ENCODE results near the gene TCEAL9.
"Not testable (repeated sequence)": the region's sequence is repeated elsewhere in the genome, so short reads cannot be mapped to it uniquely, and the experiment has no call there.

Gene TCEAL9

DNA sequence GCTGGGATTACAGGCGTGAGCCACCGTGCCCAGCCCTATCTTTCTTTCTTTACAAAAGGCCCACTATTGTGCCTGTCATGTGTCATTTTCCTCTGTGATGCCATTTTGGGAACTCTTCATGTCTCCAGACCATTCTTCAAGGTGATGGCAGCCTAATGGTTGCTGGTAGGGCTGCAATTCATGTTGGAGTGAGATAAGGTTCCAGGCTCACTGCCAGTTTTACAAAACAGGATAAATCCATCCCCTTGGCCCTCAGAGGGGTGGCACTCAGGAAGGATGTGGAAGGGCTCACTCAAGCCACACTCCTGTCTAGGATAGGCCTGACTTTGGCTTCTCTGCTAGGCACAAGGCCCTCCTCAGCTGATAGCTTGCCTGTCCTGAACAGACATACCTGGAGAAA is 3.8 kb downstream of the TCEAL9 start:
- Histone ChIP-seq H3K4me1 (ENCODE audit: insufficient read depth, low read length) (peaks cover 18% of the 10 kb centered on the region), H3K36me3 (ENCODE audit: insufficient read depth, low read length) (no peaks in the 10 kb centered on the region), H3K9me3 (ENCODE audit: control insufficient read depth, insufficient read depth, low read length) (no peaks in the 10 kb centered on the region), H3K9ac (ENCODE audit: low read depth, low read length) (no peak overlapping the region)

DNA sequence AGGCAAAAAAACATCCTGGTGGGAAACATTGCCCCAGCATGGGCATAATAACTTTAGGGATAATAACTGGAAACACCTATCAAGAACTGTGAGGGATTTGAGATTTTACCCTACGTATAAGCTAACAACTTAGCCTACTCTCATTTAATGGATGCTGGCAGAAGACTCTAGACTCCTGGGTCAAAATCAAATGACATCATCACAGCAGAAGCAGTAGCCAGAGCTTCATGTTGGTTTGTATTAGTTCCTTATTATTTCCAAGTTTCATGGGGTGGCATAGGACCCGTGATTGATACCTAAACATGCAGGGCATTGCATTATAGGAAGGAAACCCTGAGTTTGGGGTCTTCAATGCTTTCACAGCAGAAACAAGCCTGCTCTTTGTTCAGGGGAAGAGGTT is 4.6 kb downstream of the TCEAL9 start:
- Histone ChIP-seq H3K9ac (ENCODE audit: low read depth, low read length) (no peak overlapping the region), H3K36me3 (ENCODE audit: insufficient read depth, low read length) (no peaks in the 10 kb centered on the region), H3K9me3 (ENCODE audit: control insufficient read depth, insufficient read depth, low read length) (no peaks in the 10 kb centered on the region), H3K4me1 (ENCODE audit: insufficient read depth, low read length) (peaks cover 18% of the 10 kb centered on the region)

DNA sequence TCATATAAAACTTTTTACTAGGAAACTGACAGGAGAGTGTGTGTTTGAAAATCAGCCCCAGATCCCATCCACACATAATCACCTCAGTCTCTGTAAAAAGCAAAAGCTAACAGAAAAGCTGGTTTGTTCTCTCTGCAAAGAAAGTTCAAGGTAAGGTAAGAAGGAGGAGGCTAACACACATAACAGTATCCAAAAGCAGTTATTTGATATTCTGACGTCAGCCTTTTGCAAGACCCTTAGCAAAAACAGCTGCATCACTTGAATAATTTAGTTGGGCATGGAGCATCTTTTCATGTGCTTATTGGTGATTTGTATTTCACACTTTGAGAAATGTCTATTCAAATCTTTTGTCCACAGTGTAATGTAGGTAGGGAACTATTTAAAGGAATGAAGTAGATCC is 5.5 kb downstream of the TCEAL9 start:
- Histone ChIP-seq H3K9me3 (ENCODE audit: control insufficient read depth, insufficient read depth, low read length) (no peaks in the 10 kb centered on the region), H3K4me1 (ENCODE audit: insufficient read depth, low read length) (peaks cover 18% of the 10 kb centered on the region), H3K9ac (ENCODE audit: low read depth, low read length) (no peak overlapping the region), H3K36me3 (ENCODE audit: insufficient read depth, low read length) (no peaks in the 10 kb centered on the region)

DNA sequence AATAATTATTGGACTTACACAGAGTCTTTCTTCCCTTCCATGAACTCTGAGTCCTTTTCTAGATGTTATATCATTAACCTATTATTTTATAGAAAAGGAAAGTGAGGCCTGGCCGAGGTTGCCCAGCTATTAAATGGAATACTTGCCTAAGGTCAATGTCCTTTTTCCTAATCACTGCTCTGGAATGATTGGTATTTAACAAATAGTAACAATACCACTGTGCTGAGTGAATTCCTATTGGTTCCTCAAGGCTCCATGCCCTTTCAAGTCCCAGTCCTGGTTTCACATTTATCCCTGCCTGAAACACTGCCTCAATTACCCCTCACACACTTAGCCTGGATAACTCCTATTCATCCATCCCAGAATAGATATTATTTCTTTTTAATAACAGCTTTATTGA is 6.2 kb downstream of the TCEAL9 start:
- H3K9ac ChIP-seq (ENCODE audit: low read depth, low read length), result no peak overlapping the region
- H3K36me3 ChIP-seq (ENCODE audit: insufficient read depth, low read length), result no peaks in the 10 kb centered on the region
- no peaks in the 10 kb centered on the region for H3K9me3 ChIP-seq (ENCODE audit: control insufficient read depth, insufficient read depth, low read length)
- peaks cover 23% of the 10 kb centered on the region for H3K4me1 ChIP-seq (ENCODE audit: insufficient read depth, low read length)

DNA sequence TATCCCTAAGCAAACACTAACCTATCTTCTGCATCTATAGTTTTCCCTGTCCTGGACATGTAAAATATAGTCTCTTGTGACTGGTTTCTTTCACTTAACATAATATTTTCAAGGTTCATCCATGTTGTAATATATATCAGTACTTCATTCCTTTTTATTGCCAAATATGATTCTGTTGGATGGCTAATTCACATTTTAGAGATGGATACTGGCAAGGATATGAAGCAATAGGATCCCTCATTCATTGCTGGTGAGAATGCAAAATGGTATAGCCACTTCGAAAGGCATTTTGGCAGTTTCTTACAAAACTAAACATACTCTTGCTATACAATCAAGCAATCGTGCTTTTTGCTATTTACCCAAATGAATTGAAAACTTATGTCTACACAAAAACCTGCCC is 6.7 kb downstream of the TCEAL9 start:
- Histone ChIP-seq H3K9ac (ENCODE audit: low read depth, low read length) (no peak overlapping the region), H3K4me1 (ENCODE audit: insufficient read depth, low read length) (peaks cover 25% of the 10 kb centered on the region), H3K9me3 (ENCODE audit: control insufficient read depth, insufficient read depth, low read length) (no peaks in the 10 kb centered on the region), H3K36me3 (ENCODE audit: insufficient read depth, low read length) (no peaks in the 10 kb centered on the region)

DNA sequence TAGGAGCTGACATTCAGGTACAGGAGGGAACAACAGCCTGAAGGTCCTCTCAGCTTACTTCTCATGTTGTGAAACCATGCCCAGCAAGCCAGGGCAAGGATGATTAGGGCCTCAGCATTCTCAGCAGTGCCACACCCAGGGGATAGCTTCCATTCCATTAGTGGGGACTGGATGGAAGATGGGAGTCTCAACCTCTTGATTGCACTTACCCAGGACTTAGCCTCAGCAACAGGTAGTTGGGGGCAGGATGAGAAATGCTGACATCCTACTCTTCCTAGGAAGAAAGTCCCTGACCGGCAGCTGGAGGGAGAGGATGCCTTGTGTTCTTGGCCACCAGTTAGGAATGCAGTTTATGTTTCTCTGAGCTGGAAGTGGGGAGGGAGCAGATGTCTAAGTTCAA is 11.2 kb downstream of the TCEAL9 start:
- Histone ChIP-seq H3K9me3 (ENCODE audit: control insufficient read depth, insufficient read depth, low read length) (no peaks in the 10 kb centered on the region), H3K4me1 (ENCODE audit: insufficient read depth, low read length) (peaks cover 23% of the 10 kb centered on the region), H3K9ac (ENCODE audit: low read depth, low read length) (no peak overlapping the region), H3K36me3 (ENCODE audit: insufficient read depth, low read length) (no peaks in the 10 kb centered on the region)

DNA sequence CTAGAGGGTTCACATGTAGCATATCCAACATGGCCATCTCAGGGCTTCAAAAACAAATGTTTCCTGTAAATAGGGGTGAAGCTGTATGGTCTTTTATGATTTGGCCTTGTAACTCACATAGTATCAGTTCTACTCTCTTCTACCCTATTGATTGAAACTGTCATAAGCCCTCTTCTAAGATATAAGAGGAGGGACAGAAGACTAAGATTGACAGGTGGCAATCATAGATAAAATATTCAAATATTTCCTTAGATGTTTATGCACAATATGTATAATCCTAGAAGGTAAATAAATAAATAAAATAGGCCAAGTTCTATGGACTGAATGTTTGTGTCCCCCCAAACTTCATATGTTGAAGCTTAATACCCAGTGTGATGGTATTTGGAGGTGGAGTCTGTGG is 13.2 kb downstream of the TCEAL9 start:
- no peak overlapping the region for H3K9ac ChIP-seq (ENCODE audit: low read depth, low read length)
- peaks cover 28% of the 10 kb centered on the region for H3K4me1 ChIP-seq (ENCODE audit: insufficient read depth, low read length)

DNA sequence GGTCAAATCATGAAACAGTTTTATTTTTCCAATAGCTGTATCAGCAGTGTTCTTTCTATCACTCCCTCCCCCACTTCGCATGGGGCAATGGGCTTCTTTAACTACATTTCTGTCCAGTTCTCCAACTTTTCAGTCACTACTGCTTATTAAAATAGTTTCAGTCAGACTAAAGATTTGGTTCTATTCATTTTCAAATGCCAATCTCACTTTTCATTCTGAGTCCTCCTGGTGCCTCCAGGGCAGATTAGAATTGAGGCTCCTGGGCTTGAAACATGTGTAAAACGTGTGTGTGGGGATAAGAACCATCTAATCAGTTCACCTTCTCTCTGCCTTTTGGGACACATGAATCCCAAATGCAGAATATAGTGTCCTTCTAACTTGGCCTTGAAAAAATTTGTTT is 16.6 kb downstream of the TCEAL9 start:
- peaks cover 23% of the 10 kb centered on the region for H3K4me1 ChIP-seq (ENCODE audit: insufficient read depth, low read length)
- no peak overlapping the region for H3K9ac ChIP-seq (ENCODE audit: low read depth, low read length)
- peaks cover 6% of the 10 kb centered on the region; the same call in 1 of the 2 replicates for H3K36me3 ChIP-seq (ENCODE audit: insufficient read depth, low read length)
- no peaks in the 10 kb centered on the region for H3K9me3 ChIP-seq (ENCODE audit: control insufficient read depth, insufficient read depth, low read length)

More for the DNA sequence above, 13.2 kb downstream of the TCEAL9 start:
- H3K9me3 ChIP-seq (ENCODE audit: control insufficient read depth, insufficient read depth, low read length), result no peaks in the 10 kb centered on the region
- no peaks in the 10 kb centered on the region for H3K36me3 ChIP-seq (ENCODE audit: insufficient read depth, low read length)

DNA sequence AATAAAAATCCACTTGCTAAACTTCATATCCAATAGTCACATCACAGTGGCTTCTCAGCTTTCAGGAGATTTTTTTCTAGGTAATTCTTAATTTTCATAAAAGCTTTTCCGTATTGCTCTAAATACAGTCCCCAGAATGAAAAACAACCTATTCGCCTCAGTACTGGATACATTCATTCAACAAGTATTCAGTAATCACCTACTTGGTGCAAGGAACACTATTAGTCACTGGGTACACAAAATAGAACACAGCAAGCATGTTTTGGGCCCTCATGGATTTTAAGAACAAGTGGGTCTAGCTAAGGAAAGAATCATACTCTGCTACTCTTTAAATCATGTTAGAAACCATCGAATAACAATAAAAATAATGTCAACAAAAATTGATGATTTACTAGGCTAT is 17.3 kb downstream of the TCEAL9 start:
- Histone ChIP-seq H3K4me1 (ENCODE audit: insufficient read depth, low read length) (peaks cover 22% of the 10 kb centered on the region), H3K9ac (ENCODE audit: low read depth, low read length) (no peak overlapping the region), H3K36me3 (ENCODE audit: insufficient read depth, low read length) (peaks cover 13% of the 10 kb centered on the region), H3K9me3 (ENCODE audit: control insufficient read depth, insufficient read depth, low read length) (no peaks in the 10 kb centered on the region)

DNA sequence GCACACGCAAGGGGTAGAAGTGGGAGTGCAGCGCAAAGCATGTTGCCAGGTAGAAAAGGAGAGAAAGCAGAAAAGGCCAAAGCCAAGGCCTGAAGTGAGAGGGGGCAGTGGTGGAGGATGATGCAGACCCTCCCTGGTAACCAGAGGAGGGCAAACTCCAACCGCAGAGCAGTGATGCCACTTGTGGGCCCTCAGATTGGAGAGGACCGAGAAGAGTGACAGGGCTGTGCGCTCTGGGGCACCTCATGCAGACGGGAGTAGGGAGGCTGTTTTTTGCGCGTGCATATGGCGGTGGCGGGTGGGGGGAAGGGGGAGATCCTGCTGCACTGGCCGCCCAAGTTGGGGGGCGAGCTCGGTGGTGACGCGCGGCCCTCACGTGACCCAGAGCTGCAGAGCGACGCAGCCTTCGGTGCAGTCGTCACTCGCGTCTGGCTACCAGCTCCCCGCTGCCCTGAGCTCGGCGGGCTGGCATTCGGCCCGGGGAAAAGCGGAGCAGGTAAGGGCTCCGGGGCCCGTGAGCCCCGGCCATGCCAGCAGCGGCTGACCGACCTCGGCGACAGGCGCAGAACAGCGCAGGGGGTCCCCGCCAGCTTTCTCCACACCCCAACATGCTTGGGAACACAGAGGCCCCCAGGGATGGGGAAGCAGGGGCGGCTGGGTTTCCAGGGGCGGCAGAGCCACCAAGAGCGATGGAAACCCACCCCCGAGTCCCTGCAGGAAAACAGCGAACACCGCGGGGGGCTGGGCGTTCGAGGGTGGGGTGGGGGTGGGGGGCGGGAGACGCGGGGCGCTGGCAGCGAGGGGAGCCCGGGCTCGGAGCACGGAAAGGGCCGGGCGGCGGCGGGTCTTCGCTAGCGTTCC is 20.0 kb downstream of the TCEAL9 start, which contains the start of gene BEX3:
BEX3 (plus strand) TSS at position 421 of the 861 bp plus-strand sequence. CDS start 984 bp downstream, outside the sequence.
- Histone ChIP-seq H3K4me1 (ENCODE audit: insufficient read depth, low read length) (peaks cover 19% of the 10 kb centered on the region), H3K9me3 (ENCODE audit: control insufficient read depth, insufficient read depth, low read length) (no peaks in the 10 kb centered on the region), H3K9ac (ENCODE audit: low read depth, low read length) (peak within 1 kb of the TSS; percentile 84), H3K36me3 (ENCODE audit: insufficient read depth, low read length) (peaks cover 17% of the 10 kb centered on the region)

DNA sequence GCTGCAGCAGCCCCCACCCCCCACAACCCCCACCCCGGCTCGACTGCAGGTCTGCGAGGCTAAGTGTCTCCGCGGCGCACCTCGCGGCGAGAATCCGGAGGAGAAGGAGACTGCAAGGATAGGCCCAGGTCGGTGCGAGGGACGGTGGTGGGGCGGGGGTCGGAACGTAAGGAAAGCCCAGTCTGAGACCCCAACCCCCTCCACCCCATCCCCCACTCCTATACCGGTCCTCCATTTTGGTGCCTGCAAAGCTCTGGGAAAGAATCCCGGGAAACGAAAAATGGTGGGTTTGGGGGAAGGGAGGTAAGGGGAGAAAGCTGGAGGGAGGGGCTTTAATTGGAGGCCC is 20.6 kb downstream of the TCEAL9 start:
- Histone ChIP-seq H3K4me1 (ENCODE audit: insufficient read depth, low read length) (peaks cover 19% of the 10 kb centered on the region), H3K36me3 (ENCODE audit: insufficient read depth, low read length) (peaks cover 17% of the 10 kb centered on the region), H3K9ac (ENCODE audit: low read depth, low read length) (peak overlapping the region; percentile 67), H3K9me3 (ENCODE audit: control insufficient read depth, insufficient read depth, low read length) (no peaks in the 10 kb centered on the region)

DNA sequence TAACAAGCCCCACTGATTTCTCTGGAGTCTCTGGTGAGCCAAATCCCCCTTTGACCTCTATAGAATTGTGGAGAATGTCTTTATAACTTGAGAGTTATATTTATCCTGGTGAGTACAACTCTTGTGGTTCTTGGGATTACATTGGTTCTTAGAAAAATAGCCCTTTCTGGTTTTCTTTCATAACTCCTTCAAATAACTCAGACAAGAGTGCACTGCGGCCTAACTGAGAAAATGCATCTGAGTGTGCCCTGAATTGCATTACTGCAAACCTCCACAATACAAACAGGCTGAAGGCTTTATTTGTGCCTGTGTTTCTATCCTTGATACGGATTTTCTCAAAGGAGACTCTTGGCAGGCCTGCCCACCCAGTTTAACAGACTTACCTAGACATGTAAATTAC is 22.7 kb downstream of the TCEAL9 start:
- Histone ChIP-seq H3K9ac (ENCODE audit: low read depth, low read length) (no peak overlapping the region), H3K4me1 (ENCODE audit: insufficient read depth, low read length) (peaks cover 11% of the 10 kb centered on the region; the same call in 1 of the 2 replicates), H3K36me3 (ENCODE audit: insufficient read depth, low read length) (peaks cover 17% of the 10 kb centered on the region), H3K9me3 (ENCODE audit: control insufficient read depth, insufficient read depth, low read length) (no peaks in the 10 kb centered on the region)

DNA sequence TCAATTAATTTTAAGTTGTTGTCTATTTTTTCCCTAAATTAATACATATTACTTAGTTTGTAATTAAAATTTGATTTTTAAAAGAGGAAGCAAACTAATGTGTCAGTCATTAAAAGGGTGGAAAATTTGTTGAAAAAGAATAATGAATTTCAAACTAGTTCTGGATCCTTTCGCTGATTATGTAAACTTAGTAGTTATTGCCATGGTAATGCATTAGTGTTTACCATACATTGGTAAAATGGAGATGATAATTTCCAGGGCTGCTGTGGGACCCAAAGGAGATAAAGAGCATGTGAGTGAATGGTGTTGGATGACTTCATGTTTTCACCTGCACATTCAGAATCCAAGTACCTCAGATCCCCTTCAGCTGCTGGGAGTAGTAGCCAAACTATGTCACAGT is 26.6 kb downstream of the TCEAL9 start:
- Histone ChIP-seq H3K9me3 (ENCODE audit: control insufficient read depth, insufficient read depth, low read length) (no peaks in the 10 kb centered on the region), H3K4me1 (ENCODE audit: insufficient read depth, low read length) (0 out of 2 replicates have a peak, but pooled peaks cover 5% of the 10 kb centered on the region), H3K9ac (ENCODE audit: low read depth, low read length) (no peak overlapping the region), H3K36me3 (ENCODE audit: insufficient read depth, low read length) (peaks cover 11% of the 10 kb centered on the region)

DNA sequence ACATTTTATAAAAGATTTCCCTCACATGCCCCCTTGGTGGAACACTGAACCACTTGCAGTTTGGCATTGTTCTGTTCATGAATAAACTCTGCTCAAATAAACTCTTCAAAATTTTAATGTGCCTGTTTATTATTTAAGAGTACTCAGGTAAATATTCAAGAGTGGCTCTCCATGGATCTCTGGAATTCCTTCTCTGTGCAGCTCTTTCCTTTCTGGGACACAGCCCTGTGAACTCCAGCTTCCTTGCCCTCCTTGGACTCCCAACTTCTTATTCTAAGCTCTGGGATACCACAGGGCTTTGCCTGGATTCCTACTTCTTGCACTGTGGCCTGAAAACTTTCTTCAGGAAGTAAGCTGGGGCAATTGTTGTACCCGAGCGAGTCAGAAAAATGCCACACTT is 28.4 kb downstream of the TCEAL9 start:
- H3K9me3 ChIP-seq (ENCODE audit: control insufficient read depth, insufficient read depth, low read length), result no peaks in the 10 kb centered on the region
- H3K9ac ChIP-seq (ENCODE audit: low read depth, low read length), result no peak overlapping the region
- no peaks in the 10 kb centered on the region for H3K4me1 ChIP-seq (ENCODE audit: insufficient read depth, low read length)
- no peaks in the 10 kb centered on the region for H3K36me3 ChIP-seq (ENCODE audit: insufficient read depth, low read length)

DNA sequence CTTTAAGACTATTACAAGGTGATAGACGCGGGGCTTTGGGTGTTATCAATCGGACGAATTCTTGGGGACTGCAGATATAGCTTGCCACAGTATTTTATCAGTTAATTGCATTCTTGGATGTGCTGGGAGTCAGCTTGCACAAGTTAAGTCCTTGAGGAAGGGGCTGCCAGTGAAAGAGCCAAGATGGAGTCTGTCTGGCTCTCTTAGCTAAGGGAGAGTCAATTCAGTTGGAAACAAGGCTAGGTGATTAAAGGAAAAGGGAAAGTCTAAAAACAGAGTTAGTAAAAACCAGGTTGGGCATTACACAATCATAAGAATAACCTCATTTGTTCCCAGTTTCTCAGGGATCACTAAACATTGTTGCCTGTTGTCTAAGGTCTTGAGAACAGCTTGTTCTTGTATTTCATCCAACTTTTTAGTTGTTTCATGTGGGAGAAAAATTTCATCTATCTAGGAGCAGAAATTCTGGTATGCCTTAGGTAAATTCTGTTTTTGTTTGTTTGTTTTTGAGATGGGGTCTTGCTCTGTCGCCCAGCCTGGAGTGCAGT is 29.1 kb downstream of the TCEAL9 start:
- not testable (repeated sequence) for H3K9me3 ChIP-seq (ENCODE audit: control insufficient read depth, insufficient read depth, low read length); H3K4me1 ChIP-seq (ENCODE audit: insufficient read depth, low read length); H3K9ac ChIP-seq (ENCODE audit: low read depth, low read length); H3K36me3 ChIP-seq (ENCODE audit: insufficient read depth, low read length)

Data from ES-I3 (cell line).